Keratinocyte (primary cell): Measurements from ENCODE around the gene UBXN11. TPM values are rescaled to one million over a fixed set of nuclear protein-coding genes. Genes with fewer than 3 reads are reported as not detected.
A peak's percentile ranks its signal among the peaks of the same experiment; 100 is the strongest.

Experiments used
- DNase-seq: peaks from one replicate; pipeline ENCODE4 v3.0.0-alpha.2; 2011; ENCODE audit warnings: low read depth, missing footprints, low spot score
- FAIRE-seq: peaks from 2 replicates; lab custom pipeline; 2011; peaks lifted over from hg19 to GRCh38; lab: Jason Lieb, UNC
- H2AFZ ChIP-seq: 2 replicates; pipeline ENCODE4 v1.6.0; 2012; ENCODE audit warnings: low read length, control low read depth, inconsistent platforms; ENCODE audit not compliant: control insufficient read depth
- H3K27ac ChIP-seq: 2 replicates; pipeline ENCODE4 v1.5.1; 2011; ENCODE audit warnings: low read length; ENCODE audit not compliant: control insufficient read depth, insufficient read depth
- H3K27me3 ChIP-seq: 3 replicates; pipeline ENCODE4 v1.6.0; 2011; ENCODE audit warnings: low read length; ENCODE audit not compliant: control insufficient read depth, insufficient read depth; ENCODE audit errors: extremely low read depth
- H3K36me3 ChIP-seq, 2 experiments: 2 replicates in 1 of 2; 3 replicates in 1 of 2; pipeline ENCODE4 v1.5.1; 2011; ENCODE audit warnings: low read length in 2 of 2, mild to moderate bottlenecking in 1 of 2; ENCODE audit not compliant: control insufficient read depth in 2 of 2, insufficient read depth in 2 of 2; ENCODE audit errors: extremely low read depth in 1 of 2
- H3K4me1 ChIP-seq: 3 replicates; pipeline ENCODE4 v1.5.1; 2011; ENCODE audit warnings: low read length; ENCODE audit not compliant: control insufficient read depth, insufficient read depth; ENCODE audit errors: extremely low read depth
- H3K4me2 ChIP-seq: 3 replicates; pipeline ENCODE4 v1.6.0; 2011; ENCODE audit warnings: low read depth, low read length; ENCODE audit not compliant: control insufficient read depth, insufficient read depth; ENCODE audit errors: extremely low read depth
- H3K4me3 ChIP-seq, 3 experiments: fragments of 200-600 bp in 1 of 3; sonication (generic) in 1 of 3; 2 replicates in 2 of 3; 3 replicates in 1 of 3; pipeline ENCODE4 v1.5.1; 2011 to 2016; ENCODE audit warnings: low read length in 3 of 3, mild to moderate bottlenecking in 3 of 3, control low read depth in 2 of 3, inconsistent platforms in 1 of 3, low read depth in 1 of 3, mixed read lengths in 1 of 3, mixed run types in 1 of 3, moderate library complexity in 1 of 3; ENCODE audit not compliant: control insufficient read depth in 2 of 3, insufficient read depth in 2 of 3; ENCODE audit errors: extremely low read depth in 1 of 3
- H3K79me2 ChIP-seq: 2 replicates; pipeline ENCODE4 v1.6.0; 2012; ENCODE audit warnings: low read length; ENCODE audit not compliant: control insufficient read depth, insufficient read depth
- H3K9ac ChIP-seq: 3 replicates; pipeline ENCODE4 v1.6.0; 2011; ENCODE audit warnings: low read length; ENCODE audit not compliant: control insufficient read depth, insufficient read depth; ENCODE audit errors: extremely low read depth
- H3K9me1 ChIP-seq: 3 replicates; pipeline ENCODE4 v1.6.0; 2011; ENCODE audit warnings: low read length; ENCODE audit not compliant: control insufficient read depth, insufficient read depth; ENCODE audit errors: extremely low read depth
- H3K9me3 ChIP-seq: 2 replicates; pipeline ENCODE4 v1.5.1; 2012; ENCODE audit warnings: low read depth, low read length; ENCODE audit not compliant: control insufficient read depth
- H4K20me1 ChIP-seq: 3 replicates; pipeline ENCODE4 v1.6.0; 2011; ENCODE audit warnings: low read length; ENCODE audit not compliant: control insufficient read depth, insufficient read depth; ENCODE audit errors: extremely low read depth
- CTCF ChIP-seq, 3 experiments: IDR thresholded peaks in 1 of 3; conservative IDR thresholded peaks in 1 of 3; optimal IDR thresholded peaks in 1 of 3; 2 replicates in 2 of 3; 3 replicates in 1 of 3; pipeline versions ENCODE3 to v1.5.1; 2011; ENCODE audit warnings: low read length in 3 of 3, mild to moderate bottlenecking in 3 of 3, moderate library complexity in 2 of 3, control low read depth in 1 of 3, inconsistent platforms in 1 of 3; ENCODE audit not compliant: insufficient read depth in 2 of 3; ENCODE audit errors: extremely low read depth in 1 of 3
- EZH2 ChIP-seq: IDR thresholded peaks from one replicate; pipeline ENCODE4 v1.6.1; 2012; ENCODE audit warnings: inconsistent platforms, mild to moderate bottlenecking, low read length, moderate library complexity
- dilution Hi-C: fragments of 300-500 bp; cut with MboI; formaldehyde crosslinking; loops from one replicate; pipeline ENCODE4 v1.7.0; 2020; ENCODE audit warnings: low sequenced_read_pairs; ENCODE audit not compliant: extremely low pct_ligation_motif_present
- polyA plus RNA-seq, 5 experiments: library from polyadenylated mRNA; depleted of rRNA in 3 of 5; stranded (reverse) in 3 of 5; stranded (forward) in 1 of 5; unstranded in 1 of 5; fragments of >200 nt; gene quantifications; 1 replicate in 1 of 5; 2 replicates in 3 of 5; 3 replicates in 1 of 5; pipeline versions ENCODE4 v1.2.1 to v1.2.3, GENCODE V29; 2011 to 2012; ENCODE audit warnings: missing spikeins in 2 of 5, low read depth in 1 of 5, low replicate concordance in 1 of 5

The UBXN11 gene
- polyA plus RNA-seq, 1 donor (not counting 4 experiments of a cell fraction or from before 2014, with no cell fraction given): 6.6 TPM

- DNase-seq (no peak), FAIRE-seq (no peak)
- Histone ChIP-seq H2AFZ (peak overlapping the region; percentile 87), H3K9me3 (no peaks in the 10 kb centered on the region), H4K20me1 (no peaks in the 10 kb centered on the region), H3K4me1 (peaks cover 12% of the 10 kb centered on the region), H3K36me3 (no peaks in the 10 kb centered on the region), H3K27ac (no peak overlapping the region), H3K79me2 (peaks cover 3% of the 10 kb centered on the region), H3K4me2 (peak overlapping the region; percentile 87), H3K4me3 (peak overlapping the region in 1 of 3 experiments; percentile 97), H3K9me1 (no peaks in the 10 kb centered on the region), H3K9ac (no peak overlapping the region), H3K27me3 (no peaks in the 10 kb centered on the region)
- TF ChIP-seq EZH2 (no peak), CTCF (optimal IDR thresholded peaks at IDR 0.05 in 1 of 3, IDR thresholded peaks at IDR 0.05 in 1 of 3, conservative IDR thresholded peaks at IDR 0.05 in 1 of 3; ENCODE audit: extremely low read depth in 1 of 3, insufficient read depth in 2 of 3, low read length in 3 of 3) (no peak)
- dilution Hi-C loops: no loop called here
These were observed 936 bp upstream of the UBXN11 start for GRCh38 chr1:26307363-26307781.

- dilution Hi-C loops: no loop called here
- no peak for FAIRE-seq
These were observed 658 bp downstream of the UBXN11 start for GRCh38 chr1:26305667-26306289.

More at GRCh38 chr1:26305667-26306289, 658 bp downstream of the UBXN11 start:
- no peaks in the 10 kb centered on the region for H3K9me1 ChIP-seq
- peak overlapping the region; percentile 85 for H3K27ac ChIP-seq
- H3K4me1 ChIP-seq: peaks cover 12% of the 10 kb centered on the region
- no peaks in the 10 kb centered on the region for H4K20me1 ChIP-seq
- H3K79me2 ChIP-seq: peaks cover 3% of the 10 kb centered on the region
- peak overlapping the region; percentile 80 to 99 (median 97) for H3K4me3 ChIP-seq
- H2AFZ ChIP-seq: peak overlapping the region; percentile 99
- DNase-seq: no peak
- no peaks in the 10 kb centered on the region for H3K36me3 ChIP-seq
- H3K9ac ChIP-seq: peak overlapping the region; percentile 90
- H3K27me3 ChIP-seq: no peaks in the 10 kb centered on the region
- H3K4me2 ChIP-seq: peak overlapping the region; percentile 92
- TF ChIP-seq CTCF (optimal IDR thresholded peaks at IDR 0.05 in 1 of 3, IDR thresholded peaks at IDR 0.05 in 1 of 3, conservative IDR thresholded peaks at IDR 0.05 in 1 of 3; ENCODE audit: extremely low read depth in 1 of 3, insufficient read depth in 2 of 3, low read length in 3 of 3) (no peak), EZH2 (no peak)
- no peaks in the 10 kb centered on the region for H3K9me3 ChIP-seq
